ENCODE results near the gene OBSCN.
A peak's percentile ranks its signal among the peaks of the same experiment; 100 is the strongest.

OBSCN gene

GRCh38 chr1:228373681-228374571 is 166.1 kb downstream of the OBSCN start:
- H3K9me3 Mint-ChIP-seq (ENCODE audit: low read depth) = no peaks in the 10 kb centered on the region
- peaks cover 3% of the 10 kb centered on the region for H3K4me1 Mint-ChIP-seq (ENCODE audit: low read depth)
- no peaks in the 10 kb centered on the region for H3K36me3 Mint-ChIP-seq
- no peak overlapping the region for H3K27ac Mint-ChIP-seq
- no peak overlapping the region for H3K4me3 Mint-ChIP-seq
- H3K27me3 Mint-ChIP-seq = no peaks in the 10 kb centered on the region

- no peak overlapping the region for H3K4me3 Mint-ChIP-seq
- no peaks in the 10 kb centered on the region for H3K36me3 Mint-ChIP-seq
- peaks cover 3% of the 10 kb centered on the region for H3K27me3 Mint-ChIP-seq
- no peaks in the 10 kb centered on the region for H3K9me3 Mint-ChIP-seq (ENCODE audit: low read depth)
- H3K27ac Mint-ChIP-seq = no peak overlapping the region
- peaks cover 8% of the 10 kb centered on the region for H3K4me1 Mint-ChIP-seq (ENCODE audit: low read depth)
Observed at GRCh38 chr1:228374711-228375577, 167.1 kb downstream of the OBSCN start.

- Mint-ChIP-seq H3K27ac (no peak overlapping the region), H3K9me3 (ENCODE audit: low read depth) (no peaks in the 10 kb centered on the region), H3K4me1 (ENCODE audit: low read depth) (peaks cover 8% of the 10 kb centered on the region)
Observed at GRCh38 chr1:228375578-228376261, 167.9 kb downstream of the OBSCN start.

GRCh38 chr1:228376262-228376628 is 168.4 kb downstream of the OBSCN start:
- Mint-ChIP-seq H3K4me1 (ENCODE audit: low read depth) (peaks cover 8% of the 10 kb centered on the region), H3K27ac (no peak overlapping the region), H3K9me3 (ENCODE audit: low read depth) (no peaks in the 10 kb centered on the region), H3K27me3 (peaks cover 3% of the 10 kb centered on the region), H3K36me3 (no peaks in the 10 kb centered on the region), H3K4me3 (no peak overlapping the region)

More at GRCh38 chr1:228375578-228376261, 167.9 kb downstream of the OBSCN start:
- Mint-ChIP-seq H3K4me3 (no peak overlapping the region), H3K36me3 (no peaks in the 10 kb centered on the region), H3K27me3 (peaks cover 3% of the 10 kb centered on the region)

- H3K27me3 Mint-ChIP-seq = peaks cover 3% of the 10 kb centered on the region
- no peaks in the 10 kb centered on the region for H3K36me3 Mint-ChIP-seq
- H3K9me3 Mint-ChIP-seq (ENCODE audit: low read depth) = no peaks in the 10 kb centered on the region
- H3K27ac Mint-ChIP-seq = no peak overlapping the region
- peak overlapping the region; percentile 52 for H3K4me3 Mint-ChIP-seq
- H3K4me1 Mint-ChIP-seq (ENCODE audit: low read depth) = peaks cover 8% of the 10 kb centered on the region
Observed at GRCh38 chr1:228376651-228377631, 169.1 kb downstream of the OBSCN start.

- Mint-ChIP-seq H3K4me3 (peak overlapping the region; percentile 52), H3K4me1 (ENCODE audit: low read depth) (peaks cover 8% of the 10 kb centered on the region), H3K27me3 (peaks cover 6% of the 10 kb centered on the region), H3K27ac (no peak overlapping the region), H3K9me3 (ENCODE audit: low read depth) (no peaks in the 10 kb centered on the region), H3K36me3 (no peaks in the 10 kb centered on the region)
Observed at GRCh38 chr1:228377664-228378089, 169.8 kb downstream of the OBSCN start.

- peaks cover 6% of the 10 kb centered on the region for H3K27me3 Mint-ChIP-seq
- peak overlapping the region; percentile 83 for H3K4me3 Mint-ChIP-seq
- no peaks in the 10 kb centered on the region for H3K36me3 Mint-ChIP-seq
- H3K4me1 Mint-ChIP-seq (ENCODE audit: low read depth) = peaks cover 8% of the 10 kb centered on the region
- no peaks in the 10 kb centered on the region for H3K9me3 Mint-ChIP-seq (ENCODE audit: low read depth)
- no peak overlapping the region for H3K27ac Mint-ChIP-seq
Observed at GRCh38 chr1:228378090-228378872, 170.4 kb downstream of the OBSCN start.

- Mint-ChIP-seq H3K27me3 (peaks cover 6% of the 10 kb centered on the region), H3K4me3 (peak overlapping the region; percentile 83), H3K36me3 (no peaks in the 10 kb centered on the region), H3K27ac (no peak overlapping the region), H3K9me3 (ENCODE audit: low read depth) (no peaks in the 10 kb centered on the region), H3K4me1 (ENCODE audit: low read depth) (peaks cover 8% of the 10 kb centered on the region)
Observed at GRCh38 chr1:228378873-228379460, 171.1 kb downstream of the OBSCN start.

- Mint-ChIP-seq H3K27ac (no peak overlapping the region), H3K36me3 (no peaks in the 10 kb centered on the region), H3K4me3 (peak overlapping the region; percentile 13), H3K4me1 (ENCODE audit: low read depth) (peaks cover 8% of the 10 kb centered on the region), H3K9me3 (ENCODE audit: low read depth) (no peaks in the 10 kb centered on the region), H3K27me3 (peaks cover 6% of the 10 kb centered on the region)
Observed at GRCh38 chr1:228379666-228380065, 171.8 kb downstream of the OBSCN start.

- Mint-ChIP-seq H3K27me3 (peaks cover 6% of the 10 kb centered on the region), H3K9me3 (ENCODE audit: low read depth) (no peaks in the 10 kb centered on the region), H3K27ac (no peak overlapping the region), H3K36me3 (no peaks in the 10 kb centered on the region), H3K4me3 (no peak overlapping the region), H3K4me1 (ENCODE audit: low read depth) (peaks cover 8% of the 10 kb centered on the region)
Observed at GRCh38 chr1:228381356-228381755, 173.5 kb downstream of the OBSCN start.

GRCh38 chr1:228383773-228384172 is 175.9 kb downstream of the OBSCN start:
- no peak overlapping the region for H3K27ac Mint-ChIP-seq

GRCh38 chr1:228385232-228385631 is 177.4 kb downstream of the OBSCN start:
- Mint-ChIP-seq H3K9me3 (ENCODE audit: low read depth) (no peaks in the 10 kb centered on the region), H3K27me3 (peaks cover 3% of the 10 kb centered on the region), H3K4me1 (ENCODE audit: low read depth) (no peaks in the 10 kb centered on the region), H3K4me3 (no peak overlapping the region), H3K36me3 (no peaks in the 10 kb centered on the region), H3K27ac (no peak overlapping the region)

More at GRCh38 chr1:228383773-228384172, 175.9 kb downstream of the OBSCN start:
- Mint-ChIP-seq H3K36me3 (no peaks in the 10 kb centered on the region), H3K4me1 (ENCODE audit: low read depth) (peaks cover 5% of the 10 kb centered on the region), H3K9me3 (ENCODE audit: low read depth) (no peaks in the 10 kb centered on the region), H3K4me3 (no peak overlapping the region), H3K27me3 (peaks cover 6% of the 10 kb centered on the region)

GRCh38 chr1:228387321-228387720 is 179.5 kb downstream of the OBSCN start:
- Mint-ChIP-seq H3K36me3 (no peaks in the 10 kb centered on the region), H3K27me3 (peaks cover 3% of the 10 kb centered on the region), H3K27ac (no peak overlapping the region)

More at GRCh38 chr1:228387321-228387720, 179.5 kb downstream of the OBSCN start:
- Mint-ChIP-seq H3K4me3 (no peak overlapping the region), H3K9me3 (ENCODE audit: low read depth) (no peaks in the 10 kb centered on the region), H3K4me1 (ENCODE audit: low read depth) (no peaks in the 10 kb centered on the region)

Measured in activated naive CD8-positive, alpha-beta T cell (primary cell).